ENCODE data around the gene HIP1.

DNA sequence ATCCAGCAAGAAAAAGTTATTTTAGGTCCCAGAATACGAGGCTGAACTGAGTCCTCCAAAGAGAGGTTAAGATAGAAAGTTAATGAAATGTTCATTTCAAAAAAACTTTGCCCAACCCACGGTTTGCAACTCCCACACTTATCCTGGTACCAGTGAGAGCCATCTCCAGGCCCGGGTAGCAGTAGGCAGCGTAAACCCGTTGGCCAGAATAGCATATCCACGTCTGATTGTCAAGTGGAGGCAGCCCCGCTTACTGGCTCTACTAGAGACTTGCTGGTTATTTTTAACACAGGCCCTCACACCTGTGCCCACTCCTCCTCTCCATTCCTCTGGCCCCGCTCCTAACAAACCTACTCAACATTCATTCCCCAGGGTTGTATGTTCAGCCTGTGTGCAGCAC lies 109.7 kb downstream of the HIP1 start:
- TF ChIP-seq, protein P1, sequence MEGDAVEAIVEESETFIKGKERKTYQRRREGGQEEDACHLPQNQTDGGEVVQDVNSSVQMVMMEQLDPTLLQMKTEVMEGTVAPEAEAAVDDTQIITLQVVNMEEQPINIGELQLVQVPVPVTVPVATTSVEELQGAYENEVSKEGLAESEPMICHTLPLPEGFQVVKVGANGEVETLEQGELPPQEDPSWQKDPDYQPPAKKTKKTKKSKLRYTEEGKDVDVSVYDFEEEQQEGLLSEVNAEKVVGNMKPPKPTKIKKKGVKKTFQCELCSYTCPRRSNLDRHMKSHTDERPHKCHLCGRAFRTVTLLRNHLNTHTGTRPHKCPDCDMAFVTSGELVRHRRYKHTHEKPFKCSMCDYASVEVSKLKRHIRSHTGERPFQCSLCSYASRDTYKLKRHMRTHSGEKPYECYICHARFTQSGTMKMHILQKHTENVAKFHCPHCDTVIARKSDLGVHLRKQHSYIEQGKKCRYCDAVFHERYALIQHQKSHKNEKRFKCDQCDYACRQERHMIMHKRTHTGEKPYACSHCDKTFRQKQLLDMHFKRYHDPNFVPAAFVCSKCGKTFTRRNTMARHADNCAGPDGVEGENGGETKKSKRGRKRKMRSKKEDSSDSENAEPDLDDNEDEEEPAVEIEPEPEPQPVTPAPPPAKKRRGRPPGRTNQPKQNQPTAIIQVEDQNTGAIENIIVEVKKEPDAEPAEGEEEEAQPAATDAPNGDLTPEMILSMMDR (IDR thresholded peaks at IDR 0.05; ENCODE audit: insufficient read depth, low read depth, low read length), result no peak
- TF ChIP-seq EZH2 (IDR thresholded peaks at IDR 0.05; ENCODE audit: insufficient read depth, low read length), result no peak

All from astrocyte (in vitro differentiated cells and primary cell).